ENCODE results near the gene NPW.
A peak's percentile ranks its signal among the peaks of the same experiment; 100 is the strongest.

Gene NPW

GRCh38 chr16:2045965-2046892, 26.6 kb downstream of the NPW start:
- peaks cover 0 to 16% (median 6%) of the 10 kb centered on the region in 4 experiments for H3K36me3 ChIP-seq (ENCODE audit: control insufficient read depth in 4 of 4, insufficient read depth in 4 of 4, low read length in 3 of 4)
- H3K4me3 ChIP-seq (ENCODE audit: control insufficient read depth in 1 of 7, extremely low read depth in 1 of 7, insufficient read depth in 4 of 7, low read depth in 2 of 7, low read length in 6 of 7): peak overlapping the region in 3 of 7 experiments; percentile 88 to 93 (median 92)
- 97% methylated on average over 16 of the region's 21 CpGs for WGBS (ENCODE audit: insufficient coverage)
- H3K27me3 ChIP-seq (replicated peaks in 2 of 5; ENCODE audit: control insufficient read depth in 4 of 5, insufficient read depth in 5 of 5, low read length in 4 of 5): no peaks in the 10 kb centered on the region
- ChIA-PET CTCF (interaction anchor here (0.8 to 3.3 kb wide), 5 partner anchors 15 to 94 kb away, joined by 3 to 12 read pairs (median 4); no protein-coding TSS in a partner anchor), POLR2A (interaction anchor here (1.3 to 1.6 kb wide), 2 partner anchors 19 to 109 kb away, joined by 3 to 6 read pairs; partner anchors contain the start of gene TRAF7)
- H3K27ac ChIP-seq (ENCODE audit: insufficient read depth in 1 of 2, low read depth in 1 of 2, low read length in 2 of 2, poor library complexity in 1 of 2, severe bottlenecking in 2 of 2): no peak overlapping the region
- no peaks in the 10 kb centered on the region for H3K9me3 ChIP-seq (ENCODE audit: control extremely low read depth in 1 of 5, control insufficient read depth in 4 of 5, insufficient read depth in 2 of 5, low read depth in 1 of 5, low read length in 4 of 5)
- H3K4me1 ChIP-seq (ENCODE audit: control extremely low read depth in 1 of 4, control insufficient read depth in 4 of 4, insufficient read depth in 4 of 4, low read length in 3 of 4): peaks cover 2 to 48% (median 34%) of the 10 kb centered on the region in 4 experiments
- DNase-seq: no peak

GRCh38 chr16:2046893-2047329, 27.3 kb downstream of the NPW start:
- Histone ChIP-seq H3K4me3 (ENCODE audit: control insufficient read depth in 1 of 7, extremely low read depth in 1 of 7, insufficient read depth in 4 of 7, low read depth in 2 of 7, low read length in 6 of 7) (peak overlapping the region; percentile 75 to 93 (median 88)), H3K9me3 (ENCODE audit: control extremely low read depth in 1 of 5, control insufficient read depth in 4 of 5, insufficient read depth in 2 of 5, low read depth in 1 of 5, low read length in 4 of 5) (no peaks in the 10 kb centered on the region), H3K27ac (ENCODE audit: insufficient read depth in 1 of 2, low read depth in 1 of 2, low read length in 2 of 2, poor library complexity in 1 of 2, severe bottlenecking in 2 of 2) (peak overlapping the region in 1 of 2 experiments; percentile 34), H3K4me1 (ENCODE audit: control extremely low read depth in 1 of 4, control insufficient read depth in 4 of 4, insufficient read depth in 4 of 4, low read length in 3 of 4) (peaks cover 2 to 48% (median 34%) of the 10 kb centered on the region in 4 experiments), H3K36me3 (ENCODE audit: control insufficient read depth in 4 of 4, insufficient read depth in 4 of 4, low read length in 3 of 4) (peaks cover 2 to 19% (median 12%) of the 10 kb centered on the region in 4 experiments), H3K27me3 (replicated peaks in 2 of 5; ENCODE audit: control insufficient read depth in 4 of 5, insufficient read depth in 5 of 5, low read length in 4 of 5) (no peaks in the 10 kb centered on the region)
- ChIA-PET POLR2A (interaction anchor here (1.3 to 1.6 kb wide), 2 partner anchors 20 to 108 kb away, joined by 3 to 6 read pairs; partner anchors contain the start of gene TRAF7), CTCF (interaction anchor here (0.6 to 3.3 kb wide), 7 partner anchors 14 to 244 kb away, joined by 3 to 12 read pairs (median 4); no protein-coding TSS in a partner anchor)
- no peak for DNase-seq
- WGBS (ENCODE audit: insufficient coverage): 19% methylated on average over 6 of the region's 8 CpGs

- Histone ChIP-seq H3K4me1 (ENCODE audit: control extremely low read depth in 1 of 4, control insufficient read depth in 4 of 4, insufficient read depth in 4 of 4, low read length in 3 of 4) (peaks cover 2 to 45% (median 34%) of the 10 kb centered on the region in 4 experiments), H3K27ac (ENCODE audit: insufficient read depth in 1 of 2, low read depth in 1 of 2, low read length in 2 of 2, poor library complexity in 1 of 2, severe bottlenecking in 2 of 2) (peak within 1 kb of the TSS; percentile 30 to 83), H3K27me3 (replicated peaks in 2 of 5; ENCODE audit: control insufficient read depth in 4 of 5, insufficient read depth in 5 of 5, low read length in 4 of 5) (no peaks in the 10 kb centered on the region), H3K4me3 (ENCODE audit: control insufficient read depth in 1 of 7, extremely low read depth in 1 of 7, insufficient read depth in 4 of 7, low read depth in 2 of 7, low read length in 6 of 7) (peak within 1 kb of the TSS; percentile 75 to 93 (median 88)), H3K36me3 (ENCODE audit: control insufficient read depth in 4 of 4, insufficient read depth in 4 of 4, low read length in 3 of 4) (peaks cover 2 to 22% (median 15%) of the 10 kb centered on the region in 4 experiments), H3K9me3 (ENCODE audit: control extremely low read depth in 1 of 5, control insufficient read depth in 4 of 5, insufficient read depth in 2 of 5, low read depth in 1 of 5, low read length in 4 of 5) (no peaks in the 10 kb centered on the region)
- ChIA-PET POLR2A (interaction anchor here (0.7 to 1.6 kb wide), 3 partner anchors 9 to 108 kb away, joined by 4 to 6 read pairs (median 4); partner anchors contain the start of gene TRAF7), CTCF (interaction anchor here (0.6 to 3.3 kb wide), 13 partner anchors 12 to 245 kb away, joined by 3 to 12 read pairs (median 3); partner anchors contain the start of gene NPW)
- WGBS (ENCODE audit: insufficient coverage): 0% methylated on average over 78 of the region's 81 CpGs
- DNase-seq: peak; percentile 92 to 95 (median 94)
Measured at GRCh38 chr16:2047330-2048115, 27.9 kb downstream of the NPW start, which contains the start of the genes NTHL1 and TSC2. Gene NTHL1 (minus strand): TSS chr16:2047834. CDS start chr16:2047823, 11 bp downstream. Gene TSC2 (plus strand): TSS chr16:2047985. CDS start chr16:2048616, 631 bp downstream.

DNA sequence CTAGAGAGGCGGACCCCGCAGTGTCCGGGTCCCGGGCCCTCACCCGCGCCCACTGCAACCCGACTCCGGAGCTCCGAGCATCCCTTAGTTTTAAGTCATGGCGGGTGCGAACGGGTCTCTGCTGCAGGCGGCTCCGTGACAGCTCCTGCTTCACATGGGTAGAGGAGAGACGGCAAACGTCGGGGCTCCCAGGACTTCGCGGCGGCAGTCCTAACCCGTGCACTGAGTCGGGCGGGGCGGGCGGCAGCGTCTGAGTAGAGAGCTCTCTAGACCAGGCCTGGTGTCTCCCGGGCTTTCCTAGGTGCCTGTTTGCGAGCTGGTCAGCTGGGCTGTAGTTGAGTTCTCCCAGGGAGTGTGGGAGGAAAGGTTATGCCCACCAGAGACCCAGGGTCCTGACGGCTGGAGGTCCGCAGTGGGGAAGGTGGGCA, 28.5 kb downstream of the NPW start:
- WGBS (ENCODE audit: insufficient coverage): 0% methylated on average over 27 of the region's 30 CpGs
- H3K27ac ChIP-seq (ENCODE audit: insufficient read depth in 1 of 2, low read depth in 1 of 2, low read length in 2 of 2, poor library complexity in 1 of 2, severe bottlenecking in 2 of 2): peak overlapping the region; percentile 30 to 83
- H3K36me3 ChIP-seq (ENCODE audit: control insufficient read depth in 4 of 4, insufficient read depth in 4 of 4, low read length in 3 of 4): peaks cover 2 to 28% (median 20%) of the 10 kb centered on the region in 4 experiments
- H3K27me3 ChIP-seq (replicated peaks in 2 of 5; ENCODE audit: control insufficient read depth in 4 of 5, insufficient read depth in 5 of 5, low read length in 4 of 5): no peaks in the 10 kb centered on the region
- ChIA-PET POLR2A (interaction anchor here (0.7 to 1.6 kb wide), 3 partner anchors 9 to 107 kb away, joined by 4 to 6 read pairs (median 4); partner anchors contain the start of gene TRAF7), CTCF (interaction anchor here (0.7 to 3.3 kb wide), 10 partner anchors 11 to 103 kb away, joined by 3 to 12 read pairs (median 4); partner anchors contain the start of gene NPW)
- peaks cover 2 to 41% (median 33%) of the 10 kb centered on the region in 4 experiments for H3K4me1 ChIP-seq (ENCODE audit: control extremely low read depth in 1 of 4, control insufficient read depth in 4 of 4, insufficient read depth in 4 of 4, low read length in 3 of 4)
- DNase-seq: peak in 1 of 3 donors; percentile 19
- peak overlapping the region; percentile 75 to 93 (median 88) for H3K4me3 ChIP-seq (ENCODE audit: control insufficient read depth in 1 of 7, extremely low read depth in 1 of 7, insufficient read depth in 4 of 7, low read depth in 2 of 7, low read length in 6 of 7)
- H3K9me3 ChIP-seq (ENCODE audit: control extremely low read depth in 1 of 5, control insufficient read depth in 4 of 5, insufficient read depth in 2 of 5, low read depth in 1 of 5, low read length in 4 of 5): no peaks in the 10 kb centered on the region

GRCh38 chr16:2053211-2053610, 33.6 kb downstream of the NPW start:
- 98% methylated on average over 20 of the region's 21 CpGs for WGBS (ENCODE audit: insufficient coverage)
- no peaks in the 10 kb centered on the region for H3K9me3 ChIP-seq (ENCODE audit: control extremely low read depth in 1 of 5, control insufficient read depth in 4 of 5, insufficient read depth in 2 of 5, low read depth in 1 of 5, low read length in 4 of 5)
- DNase-seq: no peak
- ChIA-PET CTCF (interaction anchor here (1.7 kb wide), 1 partner anchor 19 kb away, joined by 4 read pairs; no protein-coding TSS in a partner anchor), POLR2A (no interaction called here)
- H3K4me3 ChIP-seq (ENCODE audit: control insufficient read depth in 1 of 7, extremely low read depth in 1 of 7, insufficient read depth in 4 of 7, low read depth in 2 of 7, low read length in 6 of 7): no peak overlapping the region
- peaks cover 15 to 64% (median 43%) of the 10 kb centered on the region in 4 experiments for H3K36me3 ChIP-seq (ENCODE audit: control insufficient read depth in 4 of 4, insufficient read depth in 4 of 4, low read length in 3 of 4)
- no peak overlapping the region for H3K27ac ChIP-seq (ENCODE audit: insufficient read depth in 1 of 2, low read depth in 1 of 2, low read length in 2 of 2, poor library complexity in 1 of 2, severe bottlenecking in 2 of 2)
- H3K27me3 ChIP-seq (replicated peaks in 2 of 5; ENCODE audit: control insufficient read depth in 4 of 5, insufficient read depth in 5 of 5, low read length in 4 of 5): no peaks in the 10 kb centered on the region
- peaks cover 2 to 7% (median 7%) of the 10 kb centered on the region in 4 experiments for H3K4me1 ChIP-seq (ENCODE audit: control extremely low read depth in 1 of 4, control insufficient read depth in 4 of 4, insufficient read depth in 4 of 4, low read length in 3 of 4)

DNA sequence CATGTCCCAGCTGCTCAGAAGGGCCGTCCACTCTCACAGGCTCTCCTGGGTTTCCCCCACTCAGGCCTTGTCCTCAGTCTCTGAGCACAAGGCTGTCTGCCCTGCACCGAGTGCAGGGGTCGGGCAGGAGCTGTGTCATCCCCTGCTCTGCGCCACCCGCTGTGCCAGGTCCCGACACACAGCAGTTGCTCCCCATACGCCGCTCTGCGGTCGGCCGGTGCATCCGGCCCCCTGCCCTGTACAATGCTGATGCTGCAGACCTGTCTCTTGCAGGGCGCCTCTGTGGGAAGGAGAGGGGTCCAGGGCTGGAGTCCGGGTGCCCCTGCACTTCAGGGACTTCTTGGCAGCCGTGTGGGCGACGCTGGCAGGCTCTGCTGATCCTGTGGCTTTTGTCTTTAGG, 34.3 kb downstream of the NPW start:
- no peak overlapping the region for H3K4me3 ChIP-seq (ENCODE audit: control insufficient read depth in 1 of 7, extremely low read depth in 1 of 7, insufficient read depth in 4 of 7, low read depth in 2 of 7, low read length in 6 of 7)
- ChIA-PET POLR2A (no interaction called here), CTCF (no interaction called here)
- no peak overlapping the region for H3K27ac ChIP-seq (ENCODE audit: insufficient read depth in 1 of 2, low read depth in 1 of 2, low read length in 2 of 2, poor library complexity in 1 of 2, severe bottlenecking in 2 of 2)
- WGBS (ENCODE audit: insufficient coverage): over 99% methylated on average over 14 of the region's 17 CpGs
- H3K36me3 ChIP-seq (ENCODE audit: control insufficient read depth in 4 of 4, insufficient read depth in 4 of 4, low read length in 3 of 4): peaks cover 15 to 64% (median 47%) of the 10 kb centered on the region in 4 experiments
- H3K9me3 ChIP-seq (ENCODE audit: control extremely low read depth in 1 of 5, control insufficient read depth in 4 of 5, insufficient read depth in 2 of 5, low read depth in 1 of 5, low read length in 4 of 5): no peaks in the 10 kb centered on the region
- no peaks in the 10 kb centered on the region for H3K27me3 ChIP-seq (replicated peaks in 2 of 5; ENCODE audit: control insufficient read depth in 4 of 5, insufficient read depth in 5 of 5, low read length in 4 of 5)
- DNase-seq: no peak
- H3K4me1 ChIP-seq (ENCODE audit: control extremely low read depth in 1 of 4, control insufficient read depth in 4 of 4, insufficient read depth in 4 of 4, low read length in 3 of 4): peaks cover 0 to under 1% (median under 1%) of the 10 kb centered on the region in 4 experiments

Measured in common myeloid progenitor, CD34-positive (primary cell).